Fibroblast of the aortic adventitia (primary cell): Measurements from ENCODE around the gene VAV2. TPM values are rescaled to one million over a fixed set of nuclear protein-coding genes. Genes with fewer than 3 reads are reported as not detected.
"Not testable (repeated sequence)": the region's sequence is repeated elsewhere in the genome, so short reads cannot be mapped to it uniquely, and the experiment has no call there.

Experiments used
- DNase-seq: peaks from one replicate; pipeline ENCODE4 v3.0.0-alpha.2; 2010; ENCODE audit warnings: low read depth
- H3K4me3 ChIP-seq: 2 replicates; pipeline ENCODE4 v1.5.1; 2011; ENCODE audit warnings: low read depth, mild to moderate bottlenecking, control low read depth, low read length, moderate library complexity
- total RNA-seq: library from RNA; depleted of rRNA; stranded (reverse); fragments of >200 nt; gene quantifications from 2 replicates; pipeline ENCODE4 v1.2.3, GENCODE V29; 2012; ENCODE audit warnings: low replicate concordance
- TF ChIP-seq, protein P1 (sequence below): IDR thresholded peaks from 2 replicates; pipeline ENCODE4 v1.5.1; 2011; ENCODE audit warnings: mild to moderate bottlenecking, low read length, control low read depth, inconsistent platforms; ENCODE audit not compliant: insufficient read depth

The VAV2 gene
- total RNA-seq, 1 donor: 10.9 TPM

DNA sequence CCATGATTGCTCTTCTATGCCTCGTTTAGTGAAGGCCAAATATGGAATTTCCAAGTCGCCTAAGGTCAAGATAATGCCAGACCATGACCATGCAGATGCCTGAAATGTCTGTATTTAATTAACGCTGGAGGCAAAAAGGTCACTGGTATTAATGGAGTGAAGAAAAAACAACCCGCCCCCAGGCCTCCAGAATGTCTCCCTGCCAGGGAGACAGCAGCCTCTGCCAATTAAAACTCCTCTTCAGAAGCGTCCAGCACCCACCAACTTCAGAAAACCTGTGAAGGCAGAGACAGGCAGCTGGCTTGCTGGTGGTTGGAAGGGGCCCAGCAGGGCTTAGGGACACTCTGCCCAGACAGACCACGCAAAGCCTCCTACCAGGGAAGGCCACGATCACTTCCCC lies 94.4 kb downstream of the VAV2 start:
- no peak for DNase-seq
- H3K4me3 ChIP-seq: no peak overlapping the region
- TF ChIP-seq, protein P1, sequence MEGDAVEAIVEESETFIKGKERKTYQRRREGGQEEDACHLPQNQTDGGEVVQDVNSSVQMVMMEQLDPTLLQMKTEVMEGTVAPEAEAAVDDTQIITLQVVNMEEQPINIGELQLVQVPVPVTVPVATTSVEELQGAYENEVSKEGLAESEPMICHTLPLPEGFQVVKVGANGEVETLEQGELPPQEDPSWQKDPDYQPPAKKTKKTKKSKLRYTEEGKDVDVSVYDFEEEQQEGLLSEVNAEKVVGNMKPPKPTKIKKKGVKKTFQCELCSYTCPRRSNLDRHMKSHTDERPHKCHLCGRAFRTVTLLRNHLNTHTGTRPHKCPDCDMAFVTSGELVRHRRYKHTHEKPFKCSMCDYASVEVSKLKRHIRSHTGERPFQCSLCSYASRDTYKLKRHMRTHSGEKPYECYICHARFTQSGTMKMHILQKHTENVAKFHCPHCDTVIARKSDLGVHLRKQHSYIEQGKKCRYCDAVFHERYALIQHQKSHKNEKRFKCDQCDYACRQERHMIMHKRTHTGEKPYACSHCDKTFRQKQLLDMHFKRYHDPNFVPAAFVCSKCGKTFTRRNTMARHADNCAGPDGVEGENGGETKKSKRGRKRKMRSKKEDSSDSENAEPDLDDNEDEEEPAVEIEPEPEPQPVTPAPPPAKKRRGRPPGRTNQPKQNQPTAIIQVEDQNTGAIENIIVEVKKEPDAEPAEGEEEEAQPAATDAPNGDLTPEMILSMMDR: no peak

DNA sequence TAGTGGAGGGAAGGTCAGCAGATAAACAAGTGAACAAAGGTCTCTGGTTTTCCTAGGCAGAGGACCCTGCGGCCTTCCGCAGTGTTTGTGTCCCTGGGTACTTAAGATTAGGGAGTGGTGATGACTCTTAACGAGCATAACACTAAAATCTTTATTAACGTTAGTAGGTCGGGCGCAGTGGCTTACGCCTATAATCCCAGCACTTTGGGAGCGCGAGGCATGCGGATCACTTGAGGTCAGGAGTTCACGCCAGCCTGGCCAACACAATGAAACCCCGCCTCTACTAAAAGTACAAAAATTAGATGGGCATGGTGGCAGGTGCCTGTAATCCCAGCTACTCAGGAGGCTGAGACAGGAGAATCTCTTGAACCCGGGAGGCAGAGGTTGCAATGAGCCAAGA lies 96.1 kb downstream of the VAV2 start:
- not testable (repeated sequence) for H3K4me3 ChIP-seq, DNase-seq

DNA sequence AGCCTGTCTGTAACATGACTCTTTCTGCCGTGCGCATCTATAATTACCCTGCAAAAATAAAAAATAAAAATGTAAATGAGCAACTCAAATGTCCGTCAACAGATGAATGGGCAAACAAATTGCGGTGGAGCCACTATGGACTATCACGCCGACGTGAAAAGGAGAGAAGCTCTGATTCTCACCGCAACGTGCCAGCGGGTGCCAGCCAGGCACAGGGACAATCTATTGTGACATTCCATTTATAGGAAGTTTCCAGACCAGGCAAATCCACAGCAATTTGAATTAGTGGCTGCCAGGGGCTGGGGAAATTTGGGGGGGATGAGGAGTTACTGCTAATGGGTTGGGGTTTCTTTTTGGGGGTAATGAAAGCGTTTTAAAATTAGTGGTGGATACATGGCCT lies 96.8 kb downstream of the VAV2 start:
- TF ChIP-seq, protein P1: no peak
- no peak overlapping the region for H3K4me3 ChIP-seq
- no peak for DNase-seq

DNA sequence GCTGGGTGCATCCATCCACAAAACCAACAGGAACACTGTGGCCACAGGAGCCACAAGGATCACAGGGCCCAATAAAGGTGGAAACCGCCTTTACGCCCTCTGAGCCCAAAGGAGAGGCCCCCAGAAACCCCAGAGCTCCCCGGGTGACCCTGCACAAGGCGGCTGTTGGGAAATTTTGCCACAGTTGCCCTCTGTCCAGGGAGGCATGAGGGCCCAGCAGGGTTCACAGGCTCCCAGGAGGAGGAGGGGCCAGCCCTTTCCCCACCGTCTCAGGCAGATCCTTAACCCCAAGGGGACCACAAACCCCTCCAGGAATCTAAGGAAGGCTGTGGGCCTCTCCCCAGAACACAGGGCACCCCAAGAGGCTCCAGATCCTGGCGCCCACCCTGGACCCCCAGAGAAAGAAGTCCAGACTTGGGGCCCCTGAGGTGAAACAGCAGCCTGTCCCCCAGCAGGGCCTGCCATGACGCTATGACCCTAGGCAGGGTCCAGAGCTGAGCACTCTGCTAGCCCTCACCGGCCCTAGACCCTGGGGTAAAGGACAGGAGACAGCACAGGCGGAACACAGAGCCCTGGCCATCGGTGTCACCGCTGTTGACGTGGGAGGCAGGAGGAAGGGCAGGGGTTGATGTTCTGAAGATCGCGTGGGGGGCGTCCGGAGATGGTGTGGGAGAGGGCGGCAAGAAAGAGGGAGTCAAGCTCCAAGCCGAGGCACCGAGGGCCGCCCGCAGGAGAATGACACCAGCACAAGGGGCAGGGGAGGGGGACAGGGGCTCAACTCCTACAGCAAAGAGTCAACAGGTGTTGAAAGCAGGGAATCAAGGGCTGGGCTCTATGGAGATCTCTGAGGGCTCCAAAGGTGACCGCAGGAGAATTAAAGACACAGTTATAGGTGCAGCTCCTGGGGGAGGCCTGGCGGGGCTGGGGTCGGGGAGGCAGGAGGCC lies 97.5 kb downstream of the VAV2 start:
- TF ChIP-seq, protein P1: no peak
- H3K4me3 ChIP-seq: no peak overlapping the region
- DNase-seq: no peak

DNA sequence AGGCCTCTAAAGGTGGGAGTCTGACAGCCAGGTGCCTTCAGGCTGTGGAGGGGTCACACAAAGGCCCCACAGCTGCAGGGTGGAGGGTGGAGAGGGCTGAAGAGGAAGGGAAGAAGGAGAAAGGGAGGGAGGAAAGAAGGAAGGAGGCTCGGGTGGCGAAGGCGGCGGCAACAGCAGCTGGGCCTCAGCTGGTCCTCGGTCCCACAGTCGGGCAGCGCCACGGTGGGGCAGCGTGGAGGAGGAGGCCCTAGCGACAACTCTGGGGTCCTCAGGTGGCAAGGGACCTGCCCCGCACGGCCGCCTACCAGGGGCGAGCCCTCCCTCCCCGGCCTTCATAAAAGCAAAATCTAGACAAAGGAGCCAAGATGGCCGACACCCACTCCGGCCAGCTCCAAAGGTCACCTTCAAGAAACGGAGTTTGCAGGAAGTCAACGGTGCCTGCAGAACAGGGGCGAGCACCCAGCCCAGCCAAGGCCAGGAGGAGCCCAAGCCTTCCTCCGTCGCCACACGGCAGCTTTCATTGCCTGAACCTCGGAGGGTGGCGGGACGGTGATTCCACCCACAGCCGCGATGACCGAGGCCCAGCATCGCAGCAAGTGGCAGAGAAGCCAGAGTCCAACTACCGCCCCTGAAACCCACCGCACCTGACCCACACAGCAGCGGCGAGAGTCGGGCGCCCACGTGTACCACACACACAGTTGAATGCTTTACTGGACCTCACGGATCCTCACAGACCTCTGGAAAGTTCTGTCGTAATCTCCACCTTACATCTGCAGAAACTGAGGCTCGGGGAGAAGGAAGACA lies 98.7 kb downstream of the VAV2 start:
- DNase-seq: no peak
- TF ChIP-seq, protein P1: no peak
- H3K4me3 ChIP-seq: no peak overlapping the region

DNA sequence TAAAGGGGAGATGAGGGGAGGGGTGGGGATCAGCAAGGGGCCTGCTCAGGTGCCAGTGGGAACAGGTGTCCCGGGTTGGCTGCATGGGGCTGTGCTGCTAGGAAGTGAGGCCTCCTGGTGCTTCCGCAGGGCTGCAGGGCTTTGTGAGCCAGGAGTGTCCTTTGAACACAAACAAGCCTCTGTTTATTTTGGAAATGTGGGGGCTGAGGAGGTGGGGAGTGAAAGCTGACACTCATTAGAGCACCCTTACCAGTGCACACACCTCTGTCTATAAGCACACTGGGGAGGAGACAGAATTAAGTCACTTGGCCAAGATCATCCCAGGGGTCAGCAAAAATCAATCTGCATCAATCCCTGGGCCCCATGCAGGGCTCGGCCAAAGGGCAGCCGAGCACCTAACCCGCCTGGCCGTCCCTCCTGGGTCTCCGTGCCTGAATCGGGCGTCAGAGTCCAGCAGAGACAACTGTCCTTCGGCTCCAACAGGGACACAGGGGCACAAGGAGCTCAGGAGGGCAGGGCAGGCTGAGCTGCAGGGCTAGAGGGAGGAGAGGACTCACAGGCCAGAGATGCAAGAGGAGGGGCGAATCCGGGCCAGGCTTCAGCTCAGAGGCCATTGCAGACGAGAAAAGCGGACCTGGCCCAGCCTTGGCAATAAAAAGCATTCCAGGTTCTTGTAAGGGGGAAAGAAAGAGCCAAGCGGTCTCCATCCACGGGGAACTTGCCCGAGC lies 99.8 kb downstream of the VAV2 start:
- DNase-seq: no peak
- H3K4me3 ChIP-seq: no peak overlapping the region
- TF ChIP-seq, protein P1: no peak
